Mesenchymal stem cell (in vitro differentiated cells and primary cell): ENCODE measurements around the gene CFAP206. TPM values are rescaled to one million over a fixed set of nuclear protein-coding genes. Genes with fewer than 3 reads are reported as not detected.

ENCODE experiments used
- DNase-seq: peaks from one replicate; pipeline ENCODE4 v3.0.0-alpha.2; 2013
- H2AFZ ChIP-seq: one replicate; pipeline ENCODE4 v1.6.1; 2013; ENCODE audit warnings: low read depth, mild to moderate bottlenecking, control low read depth, inconsistent platforms, low read length, moderate library complexity
- H2AK5ac ChIP-seq: 2 replicates; pipeline ENCODE4 v1.6.1; 2013; ENCODE audit warnings: low read length, moderate library complexity, mild to moderate bottlenecking, inconsistent platforms; ENCODE audit not compliant: severe bottlenecking
- H2BK120ac ChIP-seq: one replicate; pipeline ENCODE4 v1.6.1; 2013; ENCODE audit warnings: low read depth, mild to moderate bottlenecking, inconsistent platforms, low read length, moderate library complexity
- H2BK12ac ChIP-seq, 2 experiments: one replicate each; pipeline ENCODE4 v1.6.1; 2013; ENCODE audit warnings: inconsistent platforms in 2 of 2, low read length in 2 of 2, mild to moderate bottlenecking in 2 of 2, moderate library complexity in 2 of 2, control low read depth in 1 of 2
- H2BK15ac ChIP-seq: one replicate; pipeline ENCODE4 v1.6.1; 2013; ENCODE audit warnings: mild to moderate bottlenecking, low read depth, inconsistent platforms; ENCODE audit not compliant: poor library complexity, severe bottlenecking
- H2BK5ac ChIP-seq: 2 replicates; pipeline ENCODE4 v1.6.1; 2013; ENCODE audit warnings: low read depth, mild to moderate bottlenecking, low read length, control low read depth, inconsistent platforms; ENCODE audit not compliant: poor library complexity, severe bottlenecking
- H3K14ac ChIP-seq, 2 experiments: one replicate each; pipeline ENCODE4 v1.6.1; 2013; ENCODE audit warnings: inconsistent platforms in 2 of 2, low read length in 2 of 2, control low read depth in 1 of 2, mild to moderate bottlenecking in 1 of 2, moderate library complexity in 1 of 2
- H3K18ac ChIP-seq, 2 experiments: one replicate each; pipeline ENCODE4 v1.6.1; 2013; ENCODE audit warnings: inconsistent platforms in 2 of 2, low read length in 2 of 2, control low read depth in 1 of 2, low read depth in 1 of 2, mild to moderate bottlenecking in 1 of 2
- H3K23ac ChIP-seq, 2 experiments: one replicate each; pipeline ENCODE4 v1.6.1; 2013; ENCODE audit warnings: inconsistent platforms in 2 of 2, low read length in 2 of 2, mild to moderate bottlenecking in 2 of 2, moderate library complexity in 2 of 2, control low read depth in 1 of 2
- H3K27ac ChIP-seq: 2 replicates; pipeline ENCODE4 v1.5.1; 2013; ENCODE audit warnings: mild to moderate bottlenecking, moderate library complexity, low read length, control low read depth, inconsistent platforms; ENCODE audit not compliant: poor library complexity, severe bottlenecking
- H3K27me3 ChIP-seq, 2 experiments: 2 replicates each; pipeline versions ENCODE4 v1.6.1 to v1.7.0; 2013; ENCODE audit warnings: low read length in 2 of 2, mild to moderate bottlenecking in 2 of 2, moderate library complexity in 2 of 2, control low read depth in 1 of 2, inconsistent platforms in 1 of 2; ENCODE audit not compliant: control insufficient read depth in 1 of 2, insufficient read depth in 1 of 2
- H3K36me3 ChIP-seq, 2 experiments: 2 replicates each; pipeline versions ENCODE4 v1.6.1 to v1.7.0; 2013; ENCODE audit warnings: low read length in 2 of 2, control low read depth in 1 of 2, inconsistent platforms in 1 of 2, low read depth in 1 of 2, mild to moderate bottlenecking in 1 of 2; ENCODE audit not compliant: insufficient read depth in 2 of 2, control insufficient read depth in 1 of 2
- H3K4ac ChIP-seq, 2 experiments: one replicate each; pipeline ENCODE4 v1.6.1; 2013; ENCODE audit warnings: inconsistent platforms in 2 of 2, low read length in 2 of 2, mild to moderate bottlenecking in 2 of 2, moderate library complexity in 2 of 2, control low read depth in 1 of 2, low read depth in 1 of 2
- H3K4me1 ChIP-seq: 2 replicates; pipeline ENCODE4 v1.6.1; 2013; ENCODE audit warnings: low read depth, low read length, control low read depth; ENCODE audit not compliant: control insufficient read depth, insufficient read depth
- H3K4me2 ChIP-seq: 2 replicates; pipeline ENCODE4 v1.6.1; 2013; ENCODE audit warnings: low read length, mild to moderate bottlenecking, inconsistent platforms; ENCODE audit not compliant: poor library complexity, severe bottlenecking
- H3K4me3 ChIP-seq, 2 experiments: 2 replicates each; pipeline versions ENCODE4 v1.5.1 to v1.7.0; 2013; ENCODE audit warnings: low read length in 2 of 2, mild to moderate bottlenecking in 2 of 2, control low read depth in 1 of 2, low read depth in 1 of 2; ENCODE audit not compliant: insufficient read depth in 1 of 2
- H3K79me1 ChIP-seq: replicated peaks from 2 replicates; pipeline ENCODE4 v1.6.1; 2013; ENCODE audit warnings: mild to moderate bottlenecking, control low read depth, low read length, inconsistent platforms; ENCODE audit not compliant: poor library complexity, severe bottlenecking
- H3K9ac ChIP-seq: 2 replicates; pipeline ENCODE4 v1.7.0; 2013; ENCODE audit warnings: mild to moderate bottlenecking, low read length, moderate library complexity
- H3K9me3 ChIP-seq: 2 replicates; pipeline ENCODE4 v1.7.0; 2013; ENCODE audit warnings: mild to moderate bottlenecking, low read length; ENCODE audit not compliant: control insufficient read depth
- H4K8ac ChIP-seq: one replicate; pipeline ENCODE4 v1.6.1; 2013; ENCODE audit warnings: inconsistent platforms, mild to moderate bottlenecking, low read length, moderate library complexity
- H4K91ac ChIP-seq: one replicate; pipeline ENCODE4 v1.6.1; 2013; ENCODE audit warnings: mild to moderate bottlenecking, low read length, inconsistent platforms
- WGBS: methylation state at CpG from one replicate; pipeline ENCODE4 v1.1.7; 2013; ENCODE audit warnings: mixed read lengths; 5-methylcytosine and 5-hydroxymethylcytosine counted together
- small RNA-seq: library from polyadenylated mRNA; stranded (forward); fragments of <200 nt; extraction: miRNeasy Mini kit (QIAGEN cat#:217004); gene quantifications from one replicate; pipeline ENCODE3, GENCODE V24; 2013; ENCODE audit warnings: low read depth

The CFAP206 gene

DNA sequence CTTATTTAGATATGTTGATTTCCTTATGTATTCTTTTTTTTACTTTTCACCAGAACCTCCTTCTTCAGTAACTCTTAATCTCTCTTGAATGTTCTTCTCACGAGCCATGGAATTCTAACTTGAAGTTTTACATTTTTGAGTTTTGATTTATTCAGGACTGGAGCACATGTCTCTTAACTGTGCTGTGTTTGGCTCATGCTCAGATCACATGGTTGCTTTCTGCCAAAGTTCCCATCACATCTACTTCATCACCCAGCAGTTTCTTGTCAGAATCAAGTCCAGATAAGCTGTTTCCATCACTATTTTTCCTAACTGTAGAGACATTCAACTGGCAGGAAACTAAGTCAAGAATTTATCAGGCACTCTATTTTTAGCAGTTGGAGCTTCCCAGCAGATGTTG is 96.7 kb downstream of the CFAP206 start:
- peaks cover 1% of the 10 kb centered on the region for H3K4me1 ChIP-seq
- no CpG with 5 or more reads among the region's 1 CpG for WGBS
- no peak overlapping the region for H3K14ac ChIP-seq
- no peak overlapping the region for H3K4me3 ChIP-seq
- peaks cover 0 to 90% of the 10 kb centered on the region in 2 experiments for H3K36me3 ChIP-seq
- H2AK5ac ChIP-seq = no peak overlapping the region
- no peak overlapping the region for H2BK5ac ChIP-seq
- no peak overlapping the region for H2BK12ac ChIP-seq
- no peak overlapping the region for H2BK15ac ChIP-seq
- no peak for DNase-seq
- H3K23ac ChIP-seq = no peak overlapping the region
- no peak overlapping the region for H2BK120ac ChIP-seq
- no peak overlapping the region for H3K27ac ChIP-seq
- H3K9me3 ChIP-seq = no peaks in the 10 kb centered on the region
- no peak overlapping the region for H3K4ac ChIP-seq
- H3K27me3 ChIP-seq = no peaks in the 10 kb centered on the region
- H4K91ac ChIP-seq = no peak overlapping the region
- no peak overlapping the region for H4K8ac ChIP-seq
- no peak overlapping the region for H2AFZ ChIP-seq
- H3K9ac ChIP-seq = no peak overlapping the region
- no peak overlapping the region for H3K18ac ChIP-seq
- H3K79me1 ChIP-seq = peaks cover 6% of the 10 kb centered on the region
- H3K4me2 ChIP-seq = no peak overlapping the region

Small RNA genes within 50 kb of the gene (small RNA-seq; reads per million reads assigned to genes)
- gene AL049697.2 (not detected), gene RNU6-444P (not detected)
